Measurements from ENCODE around the gene TMEM131.

DNA sequence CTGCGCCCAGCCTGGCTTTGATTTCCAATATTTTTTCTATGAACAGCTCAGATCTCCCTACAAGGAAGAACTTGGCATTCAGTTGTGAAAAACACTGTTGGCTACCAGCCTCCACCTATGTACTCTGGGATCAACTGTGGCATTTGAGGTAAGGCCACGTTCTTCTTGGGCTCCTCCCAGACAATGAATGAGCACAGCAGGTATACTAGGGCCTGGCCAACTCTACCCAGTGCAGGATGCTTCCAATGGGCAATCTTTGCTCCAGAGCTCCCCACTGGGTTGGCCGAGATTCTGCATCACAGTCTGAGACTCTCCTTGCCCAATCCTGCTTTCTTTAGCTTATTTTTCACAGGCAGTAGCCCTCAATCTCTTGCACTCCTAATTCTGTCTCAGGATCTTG is 75.9 kb downstream of the TMEM131 start:
- no peak for TF ChIP-seq CHD1 (IDR thresholded peaks at IDR 0.05; ENCODE audit: low read depth, low read length)
- TF ChIP-seq RNF2 (IDR thresholded peaks at IDR 0.05; ENCODE audit: borderline replicate concordance, low read depth, low read length, missing control alignments, poor library complexity, severe bottlenecking), result no peak
- TF ChIP-seq, protein P1, sequence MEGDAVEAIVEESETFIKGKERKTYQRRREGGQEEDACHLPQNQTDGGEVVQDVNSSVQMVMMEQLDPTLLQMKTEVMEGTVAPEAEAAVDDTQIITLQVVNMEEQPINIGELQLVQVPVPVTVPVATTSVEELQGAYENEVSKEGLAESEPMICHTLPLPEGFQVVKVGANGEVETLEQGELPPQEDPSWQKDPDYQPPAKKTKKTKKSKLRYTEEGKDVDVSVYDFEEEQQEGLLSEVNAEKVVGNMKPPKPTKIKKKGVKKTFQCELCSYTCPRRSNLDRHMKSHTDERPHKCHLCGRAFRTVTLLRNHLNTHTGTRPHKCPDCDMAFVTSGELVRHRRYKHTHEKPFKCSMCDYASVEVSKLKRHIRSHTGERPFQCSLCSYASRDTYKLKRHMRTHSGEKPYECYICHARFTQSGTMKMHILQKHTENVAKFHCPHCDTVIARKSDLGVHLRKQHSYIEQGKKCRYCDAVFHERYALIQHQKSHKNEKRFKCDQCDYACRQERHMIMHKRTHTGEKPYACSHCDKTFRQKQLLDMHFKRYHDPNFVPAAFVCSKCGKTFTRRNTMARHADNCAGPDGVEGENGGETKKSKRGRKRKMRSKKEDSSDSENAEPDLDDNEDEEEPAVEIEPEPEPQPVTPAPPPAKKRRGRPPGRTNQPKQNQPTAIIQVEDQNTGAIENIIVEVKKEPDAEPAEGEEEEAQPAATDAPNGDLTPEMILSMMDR (IDR thresholded peaks at IDR 0.05; ENCODE audit: control extremely low read depth in 1 of 3, insufficient read depth in 1 of 3, low read depth in 1 of 3, low read length in 3 of 3), result peak in 1 of 3 experiments; percentile 12; a peak in 1 of 4 replicates
- TF ChIP-seq RXRA (IDR thresholded peaks at IDR 0.05; ENCODE audit: insufficient read depth, low read depth, low read length), result no peak
- no peak for TF ChIP-seq GABPA (IDR thresholded peaks at IDR 0.05; ENCODE audit: borderline replicate concordance, insufficient read depth, low read length)
- TF ChIP-seq POLR2A (IDR thresholded peaks at IDR 0.05; ENCODE audit: control extremely low read depth in 1 of 2, low read depth in 2 of 2, low read length in 2 of 2), result no peak
- no peak for TF ChIP-seq POLR2AphosphoS5 (IDR thresholded peaks at IDR 0.05; ENCODE audit: low read depth, low read length)
- no peak for TF ChIP-seq RFX5 (IDR thresholded peaks at IDR 0.05; ENCODE audit: borderline replicate concordance, low read depth, low read length)

Data from H1 (cell line).